Measurements from ENCODE around the gene PIP5K1C. TPM values are rescaled to one million over a fixed set of nuclear protein-coding genes. Genes with fewer than 3 reads are reported as not detected.
A peak's percentile ranks its signal among the peaks of the same experiment; 100 is the strongest.
"Not testable (repeated sequence)": the region's sequence is repeated elsewhere in the genome, so short reads cannot be mapped to it uniquely, and the experiment has no call there.

Gene PIP5K1C
- total and polyA plus RNA-seq, 2 donors (not counting 1 experiment from before 2014, with no cell fraction given) = 10.4 to 46.7 TPM

GRCh38 chr19:3667037-3667638 lies 33.1 kb downstream of the PIP5K1C start:
- ATAC-seq (ENCODE audit: low read depth) (no peak), DNase-seq (no peak)
- Mint-ChIP-seq H3K4me3 (no peak overlapping the region), H3K9me3 (ENCODE audit: insufficient read depth) (no peaks in the 10 kb centered on the region), H3K4me1 (peaks cover 47% of the 10 kb centered on the region), H3K27me3 (no peaks in the 10 kb centered on the region), H3K27ac (peak overlapping the region; percentile 53)
- Histone ChIP-seq H3K4me2 (replicated peaks; ENCODE audit: low read depth, low read length, poor library complexity, severe bottlenecking) (no peak overlapping the region), H4K20me1 (ENCODE audit: control insufficient read depth, insufficient read depth, low read length, poor library complexity, severe bottlenecking) (peaks cover 58% of the 10 kb centered on the region), H3K27me3 (replicated peaks in 1 of 4; ENCODE audit: control extremely low read depth in 1 of 4, control insufficient read depth in 3 of 4, insufficient read depth in 4 of 4, low read length in 3 of 4) (peaks cover 0 to 16% (median 5%) of the 10 kb centered on the region in 4 experiments), H3K4me3 (ENCODE audit: control extremely low read depth in 1 of 5, extremely low read depth in 1 of 5, insufficient read depth in 1 of 5, low read depth in 2 of 5, low read length in 4 of 5) (no peak overlapping the region), H3K4me1 (ENCODE audit: control insufficient read depth in 2 of 2, insufficient read depth in 2 of 2, low read length in 2 of 2) (peaks cover 35 to 40% of the 10 kb centered on the region in 2 donors), H3K79me2 (ENCODE audit: control insufficient read depth, insufficient read depth, low read length) (peaks cover 53% of the 10 kb centered on the region), H3K9ac (ENCODE audit: low read length) (no peak overlapping the region), H3K36me3 (replicated peaks in 1 of 2; ENCODE audit: control extremely low read depth in 1 of 2, control insufficient read depth in 1 of 2, extremely low read depth in 1 of 2, insufficient read depth in 2 of 2, low read length in 1 of 2) (peaks cover 0 to 9% of the 10 kb centered on the region in 2 experiments), H3K9me3 (ENCODE audit: control extremely low read depth in 1 of 3, control insufficient read depth in 2 of 3, insufficient read depth in 1 of 3, low read length in 2 of 3) (peaks cover 0 to 3% (median 0%) of the 10 kb centered on the region in 3 donors), H3K27ac (ENCODE audit: low read length in 2 of 2) (no peak overlapping the region), H2AFZ (ENCODE audit: insufficient read depth, low read depth, low read length, poor library complexity, severe bottlenecking) (no peak overlapping the region)
- intact Hi-C loops (cut with micrococcal nuclease) = loop anchor here (5.0 kb wide), 1 partner anchor 155 kb away; no protein-coding TSS in a partner anchor
- no peak for TF ChIP-seq EZH2 (IDR thresholded peaks at IDR 0.05; ENCODE audit: borderline replicate concordance, insufficient read depth, low read depth, low read length, poor library complexity, severe bottlenecking)
- no peak for TF ChIP-seq CTCF (IDR thresholded peaks at IDR 0.05)
- CTCF ChIA-PET = interaction anchor here (0.9 to 5.1 kb wide), 6 partner anchors 13 to 37 kb away, joined by 3 to 110 read pairs (median 7); partner anchors contain the start of genes PIP5K1C and TJP3
- WGBS (ENCODE audit: insufficient coverage) = 95% methylated on average over 17 of the region's 18 CpGs
- POLR2A ChIA-PET = no interaction called here

DNA sequence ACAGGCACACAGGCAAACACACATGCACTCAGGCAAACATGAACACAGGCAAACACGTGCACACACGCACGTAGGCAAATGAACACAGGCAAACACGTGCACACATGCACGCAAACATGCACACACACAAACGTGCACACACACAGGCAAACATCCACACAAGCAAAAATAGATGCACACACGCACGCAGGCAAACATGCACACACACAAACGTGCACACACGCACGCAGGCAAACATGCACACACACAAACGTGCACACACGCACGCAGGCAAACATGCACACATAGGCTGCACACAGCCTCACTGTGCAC lies 33.8 kb downstream of the PIP5K1C start:
- intact Hi-C loops (cut with micrococcal nuclease) = loop anchor here (1.0 to 5.0 kb wide), 2 partner anchors 34 to 156 kb away; partner anchors contain the start of gene PIP5K1C
- POLR2A ChIA-PET = interaction anchor here (0.6 kb wide), 1 partner anchor 22 kb away, joined by 8 read pairs; no protein-coding TSS in a partner anchor

More for the DNA sequence above, 33.8 kb downstream of the PIP5K1C start:
- not testable (repeated sequence) for H3K4me3 ChIP-seq (ENCODE audit: control extremely low read depth in 1 of 5, extremely low read depth in 1 of 5, insufficient read depth in 1 of 5, low read depth in 2 of 5, low read length in 4 of 5); H3K36me3 ChIP-seq (replicated peaks in 1 of 2; ENCODE audit: control extremely low read depth in 1 of 2, control insufficient read depth in 1 of 2, extremely low read depth in 1 of 2, insufficient read depth in 2 of 2, low read length in 1 of 2); H3K27me3 Mint-ChIP-seq; DNase-seq; H3K27me3 ChIP-seq (replicated peaks in 1 of 4; ENCODE audit: control extremely low read depth in 1 of 4, control insufficient read depth in 3 of 4, insufficient read depth in 4 of 4, low read length in 3 of 4); H3K27ac ChIP-seq (ENCODE audit: low read length in 2 of 2); H3K4me2 ChIP-seq (replicated peaks; ENCODE audit: low read depth, low read length, poor library complexity, severe bottlenecking); H3K9ac ChIP-seq (ENCODE audit: low read length); H2AFZ ChIP-seq (ENCODE audit: insufficient read depth, low read depth, low read length, poor library complexity, severe bottlenecking); ATAC-seq (ENCODE audit: low read depth); H3K4me3 Mint-ChIP-seq; H3K9me3 Mint-ChIP-seq (ENCODE audit: insufficient read depth); H3K9me3 ChIP-seq (ENCODE audit: control extremely low read depth in 1 of 3, control insufficient read depth in 2 of 3, insufficient read depth in 1 of 3, low read length in 2 of 3); H3K27ac Mint-ChIP-seq
- peaks cover 41% of the 10 kb centered on the region for H3K4me1 Mint-ChIP-seq
- CTCF ChIA-PET = interaction anchor here (0.6 to 5.1 kb wide), 13 partner anchors 10 to 299 kb away, joined by 3 to 110 read pairs (median 5); partner anchors contain the start of genes CACTIN, PIP5K1C and TJP3
- peaks cover 51% of the 10 kb centered on the region for H4K20me1 ChIP-seq (ENCODE audit: control insufficient read depth, insufficient read depth, low read length, poor library complexity, severe bottlenecking)
- whole genome bisulfite sequencing (ENCODE audit: insufficient coverage) = 94% methylated on average over 14 of the region's 14 CpGs
- peaks cover 28 to 34% of the 10 kb centered on the region in 2 donors for H3K4me1 ChIP-seq (ENCODE audit: control insufficient read depth in 2 of 2, insufficient read depth in 2 of 2, low read length in 2 of 2)
- peaks cover 49% of the 10 kb centered on the region for H3K79me2 ChIP-seq (ENCODE audit: control insufficient read depth, insufficient read depth, low read length)

Measured in B cell (primary cell).